B cell (primary cell): ENCODE measurements around the gene ENDOG. TPM values are rescaled to one million over a fixed set of nuclear protein-coding genes. Genes with fewer than 3 reads are reported as not detected.

Experiments
- ATAC-seq: fragments of 200-7000 bp; cut with Tn5 transposase; one replicate; pipeline ENCODE4 v1.10.0; 2021; ENCODE audit warnings: low read depth, mild to moderate bottlenecking, moderate number of reproducible peaks, moderate library complexity
- CTCF ChIA-PET: fragments of 350-600 bp; sonication (Branson Sonifier 250); formaldehyde crosslinking; loops from one replicate; lab custom pipeline; 2021; ENCODE audit warnings: antibody characterized with exemption, inconsistent platforms; lab: Charles Lee
- POLR2A ChIA-PET: fragments of 350-600 bp; sonication (Branson Sonifier 250); formaldehyde crosslinking; loops from one replicate; lab custom pipeline; 2021; ENCODE audit warnings: antibody characterized with exemption; lab: Charles Lee
- DNase-seq: peaks from one replicate; pipeline ENCODE4 v3.0.0; 2013
- H2AFZ ChIP-seq: 2 replicates; pipeline ENCODE4 v1.6.1; 2012; ENCODE audit warnings: mild to moderate bottlenecking, low read depth, low read length; ENCODE audit not compliant: insufficient read depth, poor library complexity, severe bottlenecking
- H3K27ac ChIP-seq, 2 donors: 1 replicate in 1 of 2; 2 replicates in 1 of 2; pipeline ENCODE4 v1.5.1; 2012 to 2013; ENCODE audit warnings: low read length in 2 of 2, mild to moderate bottlenecking in 2 of 2, moderate library complexity in 1 of 2
- H3K27me3 ChIP-seq, 4 experiments: fragments of 200-600 bp in 1 of 4; sonication (generic) in 1 of 4; replicated peaks in 1 of 4; 1 replicate in 2 of 4; 2 replicates in 2 of 4; pipeline versions ENCODE4 v1.6.1 to v1.7.0; 2013 to 2016; ENCODE audit warnings: low read length in 3 of 4, mild to moderate bottlenecking in 2 of 4, mixed read lengths in 1 of 4, moderate library complexity in 1 of 4; ENCODE audit not compliant: insufficient read depth in 4 of 4, control insufficient read depth in 3 of 4; ENCODE audit errors: control extremely low read depth in 1 of 4
- H3K36me3 ChIP-seq, 2 experiments: replicated peaks in 1 of 2; 1 replicate in 1 of 2; 2 replicates in 1 of 2; pipeline versions ENCODE4 v1.6.1 to v1.7.1; 2013; ENCODE audit warnings: low read length in 1 of 2; ENCODE audit not compliant: insufficient read depth in 2 of 2, control insufficient read depth in 1 of 2; ENCODE audit errors: control extremely low read depth in 1 of 2, extremely low read depth in 1 of 2
- H3K4me1 ChIP-seq, 2 donors: fragments of 200-600 bp in 1 of 2; sonication (generic) in 1 of 2; 1 replicate in 1 of 2; 2 replicates in 1 of 2; pipeline versions ENCODE4 v1.5.1 to v1.6.1; 2013 to 2017; ENCODE audit warnings: low read length in 2 of 2; ENCODE audit not compliant: control insufficient read depth in 2 of 2, insufficient read depth in 2 of 2
- H3K4me2 ChIP-seq: replicated peaks from 2 replicates; pipeline ENCODE3; 2012; ENCODE audit warnings: mild to moderate bottlenecking, low read depth, low read length; ENCODE audit not compliant: poor library complexity, severe bottlenecking
- H3K4me3 ChIP-seq, 5 experiments: fragments of 200-600 bp in 1 of 5; sonication (generic) in 1 of 5; 1 replicate in 3 of 5; 2 replicates in 2 of 5; pipeline versions ENCODE4 v1.5.1 to v1.7.0; 2011 to 2016; ENCODE audit warnings: low read length in 4 of 5, mild to moderate bottlenecking in 4 of 5, low read depth in 2 of 5, control low read depth in 1 of 5, moderate library complexity in 1 of 5; ENCODE audit not compliant: insufficient read depth in 1 of 5; ENCODE audit errors: control extremely low read depth in 1 of 5, extremely low read depth in 1 of 5
- H3K79me2 ChIP-seq: fragments of 200-600 bp; sonication (generic); one replicate; pipeline ENCODE4 v1.6.0; 2016; ENCODE audit warnings: low read length; ENCODE audit not compliant: control insufficient read depth, insufficient read depth
- H3K9ac ChIP-seq: fragments of 200-600 bp; sonication (generic); 2 replicates; pipeline ENCODE4 v1.6.1; 2017; ENCODE audit warnings: mild to moderate bottlenecking, low read length, moderate library complexity
- H3K9me3 ChIP-seq, 3 donors: one replicate each; pipeline versions ENCODE4 v1.6.1 to v1.7.1; 2013; ENCODE audit warnings: low read length in 2 of 3; ENCODE audit not compliant: control insufficient read depth in 2 of 3, insufficient read depth in 1 of 3; ENCODE audit errors: control extremely low read depth in 1 of 3
- H4K20me1 ChIP-seq: 2 replicates; pipeline ENCODE4 v1.6.0; 2012; ENCODE audit warnings: mild to moderate bottlenecking, low read length; ENCODE audit not compliant: insufficient read depth, control insufficient read depth, poor library complexity, severe bottlenecking
- H3K27ac Mint-ChIP-seq: one replicate; pipeline ENCODE4 v1.8.0; 2021; ENCODE audit warnings: mixed read lengths
- H3K27me3 Mint-ChIP-seq: one replicate; pipeline ENCODE4 v1.8.0; 2021; ENCODE audit warnings: mixed read lengths
- H3K4me1 Mint-ChIP-seq: one replicate; pipeline ENCODE4 v1.8.0; 2021; ENCODE audit warnings: mixed read lengths
- H3K4me3 Mint-ChIP-seq: one replicate; pipeline ENCODE4 v1.8.0; 2021; ENCODE audit warnings: mixed read lengths
- H3K9me3 Mint-ChIP-seq: one replicate; pipeline ENCODE4 v1.8.0; 2022; ENCODE audit warnings: mixed read lengths; ENCODE audit not compliant: insufficient read depth
- EZH2 ChIP-seq: IDR thresholded peaks from 2 replicates; pipeline ENCODE4 v1.6.1; 2012; ENCODE audit warnings: borderline replicate concordance, low read depth, mild to moderate bottlenecking, moderate library complexity, low read length; ENCODE audit not compliant: insufficient read depth, poor library complexity, severe bottlenecking
- WGBS: methylation state at CpG from one replicate; pipeline ENCODE4 v1.1.5; 2013; ENCODE audit warnings: missing lambda C conversion rate; ENCODE audit not compliant: insufficient coverage; 5-methylcytosine and 5-hydroxymethylcytosine counted together
- intact Hi-C: fragments of 100-400 bp; cut with micrococcal nuclease; formaldehyde crosslinking; loops from one replicate; pipeline ENCODE4 v1.10.0; 2022
- polyA plus RNA-seq: library from polyadenylated mRNA; depleted of rRNA; stranded (reverse); fragments of >200 nt; gene quantifications from 2 replicates; pipeline ENCODE4 v1.2.3, GENCODE V29; 2012
- total RNA-seq, 2 donors: library from RNA; stranded (reverse); fragments of 120-200 nt in 1 of 2; gene quantifications; 1 replicate in 1 of 2; 2 replicates in 1 of 2; pipeline versions ENCODE4 v1.2.3 to v1.2.4, GENCODE V29; 2013 to 2022
- TF ChIP-seq, protein P1 (sequence below): fragments of 200-600 bp; IDR thresholded peaks from one replicate; pipeline ENCODE4 v1.8.0; 2022; ENCODE audit warnings: antibody characterized with exemption, mild to moderate bottlenecking

Gene ENDOG
- total and polyA plus RNA-seq, 2 donors (not counting 1 experiment from before 2014, with no cell fraction given), result 12.5 to 19.3 TPM

DNA sequence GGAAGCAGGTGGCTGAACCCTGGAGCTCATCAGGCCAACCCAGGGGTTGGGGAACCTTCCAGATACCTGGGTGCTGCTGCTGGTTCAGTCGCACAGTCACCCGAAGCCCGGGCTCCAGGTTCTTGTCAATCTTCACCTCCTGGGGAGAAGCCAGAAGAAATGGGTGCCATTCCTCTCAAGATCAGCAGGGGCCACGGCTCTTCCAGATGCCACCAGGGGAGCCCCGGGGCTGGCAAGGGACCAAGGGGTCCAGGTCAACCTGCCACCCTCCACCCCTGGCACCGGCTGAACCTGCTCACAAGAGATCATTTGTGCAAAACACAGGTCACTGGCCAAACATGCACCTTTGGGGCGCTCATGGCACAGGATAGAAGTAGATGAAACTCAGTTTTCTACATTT is 6.6 kb downstream of the ENDOG start:
- Histone ChIP-seq H3K36me3 (peaks cover 0 to 40% of the 10 kb centered on the region in 2 experiments), H3K27me3 (no peaks in the 10 kb centered on the region), H3K27ac (no peak overlapping the region), H4K20me1 (peaks cover 4% of the 10 kb centered on the region), H3K4me3 (no peak overlapping the region), H3K9ac (no peak overlapping the region), H3K4me1 (peaks cover 8 to 14% of the 10 kb centered on the region in 2 donors), H3K79me2 (peaks cover 14% of the 10 kb centered on the region), H3K4me2 (no peak overlapping the region), H2AFZ (no peak overlapping the region), H3K9me3 (no peaks in the 10 kb centered on the region)
- Mint-ChIP-seq H3K9me3 (no peaks in the 10 kb centered on the region), H3K27me3 (no peaks in the 10 kb centered on the region), H3K4me3 (no peak overlapping the region), H3K4me1 (peaks cover 16% of the 10 kb centered on the region), H3K27ac (no peak overlapping the region)
- TF ChIP-seq EZH2, result no peak
- TF ChIP-seq, protein P1, sequence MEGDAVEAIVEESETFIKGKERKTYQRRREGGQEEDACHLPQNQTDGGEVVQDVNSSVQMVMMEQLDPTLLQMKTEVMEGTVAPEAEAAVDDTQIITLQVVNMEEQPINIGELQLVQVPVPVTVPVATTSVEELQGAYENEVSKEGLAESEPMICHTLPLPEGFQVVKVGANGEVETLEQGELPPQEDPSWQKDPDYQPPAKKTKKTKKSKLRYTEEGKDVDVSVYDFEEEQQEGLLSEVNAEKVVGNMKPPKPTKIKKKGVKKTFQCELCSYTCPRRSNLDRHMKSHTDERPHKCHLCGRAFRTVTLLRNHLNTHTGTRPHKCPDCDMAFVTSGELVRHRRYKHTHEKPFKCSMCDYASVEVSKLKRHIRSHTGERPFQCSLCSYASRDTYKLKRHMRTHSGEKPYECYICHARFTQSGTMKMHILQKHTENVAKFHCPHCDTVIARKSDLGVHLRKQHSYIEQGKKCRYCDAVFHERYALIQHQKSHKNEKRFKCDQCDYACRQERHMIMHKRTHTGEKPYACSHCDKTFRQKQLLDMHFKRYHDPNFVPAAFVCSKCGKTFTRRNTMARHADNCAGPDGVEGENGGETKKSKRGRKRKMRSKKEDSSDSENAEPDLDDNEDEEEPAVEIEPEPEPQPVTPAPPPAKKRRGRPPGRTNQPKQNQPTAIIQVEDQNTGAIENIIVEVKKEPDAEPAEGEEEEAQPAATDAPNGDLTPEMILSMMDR, result no peak
- ChIA-PET POLR2A (no interaction called here), CTCF (no interaction called here)
- no peak for DNase-seq
- intact Hi-C loops, result no loop called here
- WGBS, result 91% methylated on average over 7 of the region's 7 CpGs
- ATAC-seq, result no peak

DNA sequence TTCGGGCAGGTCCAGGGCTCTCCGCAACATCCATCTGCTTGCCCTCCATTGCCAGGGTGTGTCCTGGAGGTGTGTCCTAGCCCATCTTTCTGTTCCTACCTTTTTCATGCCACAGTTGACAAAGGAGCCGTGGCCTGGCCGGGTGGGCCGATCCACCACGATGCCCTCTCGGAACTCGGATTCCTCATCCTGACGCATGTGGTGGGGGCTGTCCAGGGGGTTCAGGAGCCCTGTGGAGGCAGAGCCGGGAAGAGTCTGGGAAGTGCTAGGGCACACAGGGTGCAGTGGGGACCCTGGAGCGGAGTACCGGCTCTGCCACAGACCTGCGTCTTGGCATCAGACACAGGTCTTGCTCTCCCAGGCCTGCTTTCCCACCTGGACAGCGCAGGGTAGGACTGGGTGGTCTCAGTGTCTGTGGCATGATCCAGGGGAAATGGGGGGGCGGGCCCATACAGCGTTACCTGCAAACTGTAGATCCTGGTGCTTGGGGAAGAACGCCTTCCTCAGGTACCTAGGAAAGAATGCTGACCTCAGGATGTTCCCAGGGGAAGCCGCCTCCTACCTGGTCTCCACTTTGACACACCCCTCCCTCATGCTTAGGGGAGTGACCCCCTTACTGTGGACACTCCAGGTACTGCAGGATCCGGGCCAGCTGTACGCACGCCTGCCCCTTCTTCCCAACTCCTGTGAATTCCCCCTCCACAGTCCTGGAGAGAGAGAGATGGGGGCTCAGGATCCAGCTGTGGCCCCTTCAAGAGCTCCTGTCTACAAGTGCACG is 7.8 kb downstream of the ENDOG start:
- peaks cover 0 to 40% of the 10 kb centered on the region in 2 experiments for H3K36me3 ChIP-seq
- H3K9ac ChIP-seq, result no peak overlapping the region
- intact Hi-C loops, result no loop called here
- H3K27ac Mint-ChIP-seq, result no peak overlapping the region
- H3K79me2 ChIP-seq, result peaks cover 18% of the 10 kb centered on the region
- ATAC-seq (no peak), DNase-seq (peak; percentile 11)
- H3K9me3 Mint-ChIP-seq, result no peaks in the 10 kb centered on the region
- H3K4me1 Mint-ChIP-seq, result peaks cover 19% of the 10 kb centered on the region
- ChIA-PET CTCF (no interaction called here), POLR2A (no interaction called here)
- TF ChIP-seq, protein P1, result no peak
- TF ChIP-seq EZH2, result no peak
- no peaks in the 10 kb centered on the region for H3K27me3 ChIP-seq
- H3K4me2 ChIP-seq, result no peak overlapping the region
- H3K4me3 ChIP-seq, result no peak overlapping the region
- 93% methylated on average over 15 of the region's 22 CpGs for WGBS
- H4K20me1 ChIP-seq, result peaks cover 4% of the 10 kb centered on the region
- no peaks in the 10 kb centered on the region for H3K27me3 Mint-ChIP-seq
- no peaks in the 10 kb centered on the region for H3K9me3 ChIP-seq
- H3K4me3 Mint-ChIP-seq, result no peak overlapping the region
- no peak overlapping the region for H2AFZ ChIP-seq
- peaks cover 12 to 17% of the 10 kb centered on the region in 2 donors for H3K4me1 ChIP-seq
- no peak overlapping the region for H3K27ac ChIP-seq
